A673 (cell line): ENCODE measurements around the gene INTS6. TPM values are rescaled to one million over a fixed set of nuclear protein-coding genes. Genes with fewer than 3 reads are reported as not detected.

Experiments
- BruUV-seq: library from RNA; stranded (reverse); fragments of 400-500 nt; replicated peaks from 2 replicates; lab custom pipeline; 2021; lab: Mats Ljungman, UMichigan
- CTCF ChIA-PET: fragments of 300-600 bp; sonication (Branson Sonifier 250); formaldehyde crosslinking; loops from one replicate; lab custom pipeline; 2022; ENCODE audit warnings: antibody characterized with exemption; lab: Charles Lee
- POLR2A ChIA-PET: fragments of 300-600 bp; sonication (Branson Sonifier 250); formaldehyde crosslinking; loops from one replicate; lab custom pipeline; 2022; ENCODE audit warnings: antibody characterized with exemption; ENCODE audit not compliant: low non-redundant PET; lab: Charles Lee
- DNase-seq: peaks from one replicate; pipeline ENCODE4 v3.0.0-alpha.2; 2015; ENCODE audit warnings: low spot score
- H3K27ac ChIP-seq: fragments of 200-600 bp; sonication (generic); 2 replicates; pipeline ENCODE4 v1.5.1; 2016; ENCODE audit warnings: mixed run types, low read depth, mild to moderate bottlenecking, mixed read lengths, antibody characterized with exemption, low read length; ENCODE audit not compliant: poor library complexity, severe bottlenecking
- H3K27me3 ChIP-seq: fragments of 200-600 bp; sonication (generic); replicated peaks from 2 replicates; pipeline ENCODE4 v1.6.1; 2017; ENCODE audit warnings: mixed run types, low read depth, mild to moderate bottlenecking, mixed read lengths, antibody characterized with exemption, low read length; ENCODE audit not compliant: insufficient read depth, poor library complexity
- H3K36me3 ChIP-seq: fragments of 200-600 bp; sonication (generic); 2 replicates; pipeline ENCODE4 v1.6.1; 2016; ENCODE audit warnings: mixed run types, mild to moderate bottlenecking, mixed read lengths, antibody characterized with exemption, low read length; ENCODE audit not compliant: insufficient read depth, poor library complexity, severe bottlenecking
- H3K4me1 ChIP-seq: fragments of 200-600 bp; sonication (generic); 2 replicates; pipeline ENCODE4 v1.6.1; 2017; ENCODE audit warnings: mixed run types, mild to moderate bottlenecking, mixed read lengths, antibody characterized with exemption, low read length; ENCODE audit not compliant: insufficient read depth, poor library complexity, severe bottlenecking
- H3K4me3 ChIP-seq: fragments of 200-600 bp; sonication (generic); 2 replicates; pipeline ENCODE4 v1.5.1; 2016; ENCODE audit warnings: low read depth, mixed run types, mild to moderate bottlenecking, mixed read lengths, low read length; ENCODE audit not compliant: poor library complexity, severe bottlenecking
- H3K9me3 ChIP-seq: fragments of 200-600 bp; sonication (generic); 2 replicates; pipeline ENCODE4 v1.6.1; 2016; ENCODE audit warnings: mixed run types, low read depth, mild to moderate bottlenecking, mixed read lengths, antibody characterized with exemption, low read length; ENCODE audit not compliant: poor library complexity, severe bottlenecking
- CTCF ChIP-seq: fragments of 300-800, 200-600 bp; sonication (generic); conservative IDR thresholded peaks from 2 replicates; pipeline ENCODE4 v1.5.1; 2017; ENCODE audit warnings: low read depth, mild to moderate bottlenecking, antibody characterized with exemption, low read length, moderate library complexity, mixed read lengths
- EZH2 ChIP-seq: fragments of 200-600 bp; sonication (generic); IDR thresholded peaks from 2 replicates; pipeline ENCODE4 v1.6.1; 2017; ENCODE audit warnings: borderline replicate concordance, low read depth, mild to moderate bottlenecking, mixed read lengths, antibody characterized with exemption, low read length; ENCODE audit not compliant: poor library complexity, severe bottlenecking
- intact Hi-C: fragments of 100-400 bp; cut with micrococcal nuclease; formaldehyde crosslinking; loops from one replicate; pipeline ENCODE4 v1.10.0; 2022; ENCODE audit not compliant: unreplicated experiment
- total RNA-seq: library from RNA; stranded (reverse); gene quantifications from 2 replicates; pipeline ENCODE4 v1.2.3, GENCODE V29; 2021

INTS6 gene
- total RNA-seq, 1 experiment from 2014 or later = 90.4 TPM

- peak overlapping the region; percentile 93 for H3K27ac ChIP-seq
- H3K27me3 ChIP-seq = no peaks in the 10 kb centered on the region
- no peak for DNase-seq
- ChIA-PET POLR2A (no interaction called here), CTCF (no interaction called here)
- TF ChIP-seq EZH2 (no peak), CTCF (no peak)
- BruUV-seq = no TSS peak
- H3K9me3 ChIP-seq = no peaks in the 10 kb centered on the region
- H3K36me3 ChIP-seq = no peaks in the 10 kb centered on the region
- H3K4me1 ChIP-seq = peaks cover 50% of the 10 kb centered on the region
- intact Hi-C loops = loop anchor here (2.0 to 10.0 kb wide), 3 partner anchors 47 to 295 kb away; partner anchors contain the start of gene INTS6
- H3K4me3 ChIP-seq = no peak overlapping the region
These were observed 47.0 kb upstream of the INTS6 start for GRCh38 chr13:51499841-51500240.

GRCh38 chr13:51495316-51495715 lies 42.5 kb upstream of the INTS6 start:
- no peak for DNase-seq
- no peaks in the 10 kb centered on the region for H3K9me3 ChIP-seq
- peaks cover 18% of the 10 kb centered on the region for H3K4me1 ChIP-seq
- ChIA-PET POLR2A (interaction anchor here (1.0 kb wide), 1 partner anchor 42 kb away, joined by 4 read pairs; the partner anchor contains the start of gene INTS6), CTCF (no interaction called here)
- no TSS peak for BruUV-seq
- no peak overlapping the region for H3K27ac ChIP-seq
- TF ChIP-seq EZH2 (no peak), CTCF (no peak)
- no peak overlapping the region for H3K4me3 ChIP-seq
- intact Hi-C loops = no loop called here
- no peaks in the 10 kb centered on the region for H3K27me3 ChIP-seq
- H3K36me3 ChIP-seq = no peaks in the 10 kb centered on the region

- ChIA-PET CTCF (no interaction called here), POLR2A (no interaction called here)
- DNase-seq = no peak
- no TSS peak for BruUV-seq
- TF ChIP-seq EZH2 (no peak), CTCF (no peak)
- no peaks in the 10 kb centered on the region for H3K27me3 ChIP-seq
- no peak overlapping the region for H3K27ac ChIP-seq
- no peaks in the 10 kb centered on the region for H3K9me3 ChIP-seq
- H3K36me3 ChIP-seq = no peaks in the 10 kb centered on the region
- no peak overlapping the region for H3K4me3 ChIP-seq
- intact Hi-C loops = no loop called here
- peaks cover 10% of the 10 kb centered on the region for H3K4me1 ChIP-seq
These were observed 41.3 kb upstream of the INTS6 start for GRCh38 chr13:51494156-51494555.
